Stimulated activated CD4-positive, alpha-beta T cell treated with anti-CD3 and anti-CD28 coated beads, TNF-alpha, amount 100 ng/mL, for 4 hours (primary cell): ENCODE data around the gene RYR3.

Experiments used
- DNase-seq, 3 experiments: peaks; one replicate each; pipeline ENCODE4 v3.0.0-alpha.2; 2020; ENCODE audit warnings: low read depth in 3 of 3

The RYR3 gene

GRCh38 chr15:33872416-33873106, 561.8 kb downstream of the RYR3 start:
- no peak for DNase-seq

- no peak for DNase-seq
These were observed 563.4 kb downstream of the RYR3 start for GRCh38 chr15:33874156-33874555.

DNA sequence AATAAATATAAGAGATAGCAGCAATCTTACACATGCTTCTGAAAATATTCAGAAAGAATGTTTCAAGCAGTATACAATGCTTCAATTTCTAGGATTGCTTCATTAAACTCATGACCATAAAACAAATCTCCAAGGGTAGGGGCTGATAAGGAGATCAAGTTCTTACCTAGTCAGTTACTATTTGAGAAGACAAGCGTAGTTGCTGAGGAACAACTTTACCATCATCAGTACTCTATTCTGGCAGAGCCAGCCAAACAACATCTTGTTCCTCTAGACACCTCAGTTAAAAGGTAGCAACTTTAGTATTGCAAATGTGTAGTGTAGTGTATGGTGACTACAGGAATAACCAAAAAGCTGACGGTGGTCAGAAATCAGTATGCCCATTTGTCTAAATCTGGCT, 572.2 kb downstream of the RYR3 start:
- DNase-seq: no peak

DNA sequence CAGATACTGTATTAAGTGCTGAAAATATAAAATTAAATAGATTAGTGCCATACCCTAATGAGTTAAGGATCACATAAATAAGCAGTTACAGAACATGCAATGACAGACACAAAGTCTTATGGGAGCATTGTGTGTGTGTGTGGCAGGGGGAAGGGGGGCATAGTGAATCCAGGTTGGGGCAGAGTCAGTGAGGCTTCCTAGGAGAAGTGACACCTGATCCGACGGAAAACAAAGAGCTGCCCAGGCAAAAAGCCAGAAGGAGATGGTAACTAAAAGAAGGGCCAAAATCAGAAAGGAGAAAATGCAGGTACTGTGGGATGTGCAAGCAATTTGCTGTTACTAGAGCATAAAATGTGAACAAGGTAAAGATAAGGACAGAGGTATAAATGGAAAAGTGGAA, 577.4 kb downstream of the RYR3 start:
- DNase-seq: no peak

DNA sequence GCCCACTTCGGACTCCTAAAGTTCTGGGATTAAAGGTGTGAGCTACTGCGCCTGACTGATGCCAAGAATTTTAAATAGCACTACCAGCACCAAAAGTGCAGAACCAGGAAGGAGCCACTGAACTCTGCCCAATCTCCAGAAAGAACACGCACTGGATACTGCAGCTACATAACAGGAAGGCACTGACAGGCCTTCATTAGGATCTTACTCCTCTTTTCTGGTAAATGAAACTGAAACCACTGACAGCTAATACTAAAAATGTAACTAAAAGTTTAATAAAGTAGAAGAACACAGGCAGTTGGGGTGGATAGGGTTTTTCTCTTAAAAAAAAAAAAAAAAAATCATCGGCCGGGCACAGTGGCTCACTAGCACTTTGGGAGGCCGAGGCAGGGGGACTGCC, 583.4 kb downstream of the RYR3 start:
- DNase-seq: no peak

DNA sequence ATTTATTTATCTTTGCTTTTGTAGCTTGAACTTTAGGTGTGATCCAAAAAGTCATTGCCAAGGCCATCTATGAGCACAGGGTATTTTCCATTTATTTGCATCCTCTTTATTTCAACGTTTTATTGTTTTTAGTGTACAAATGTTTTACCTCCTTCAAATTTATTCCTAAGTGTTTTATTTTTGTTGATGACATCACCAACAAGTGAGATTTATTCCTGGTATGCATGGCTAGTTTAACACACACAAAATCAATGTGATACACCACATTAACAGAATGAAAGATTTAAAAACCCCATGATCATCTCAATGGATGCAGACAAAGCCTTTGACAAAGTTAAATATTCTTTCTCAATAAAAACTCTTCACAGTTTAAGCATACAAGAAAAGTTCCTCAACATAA, 591.3 kb downstream of the RYR3 start:
- no peak for DNase-seq

GRCh38 chr15:33903661-33904060, 592.9 kb downstream of the RYR3 start:
- DNase-seq: no peak

DNA sequence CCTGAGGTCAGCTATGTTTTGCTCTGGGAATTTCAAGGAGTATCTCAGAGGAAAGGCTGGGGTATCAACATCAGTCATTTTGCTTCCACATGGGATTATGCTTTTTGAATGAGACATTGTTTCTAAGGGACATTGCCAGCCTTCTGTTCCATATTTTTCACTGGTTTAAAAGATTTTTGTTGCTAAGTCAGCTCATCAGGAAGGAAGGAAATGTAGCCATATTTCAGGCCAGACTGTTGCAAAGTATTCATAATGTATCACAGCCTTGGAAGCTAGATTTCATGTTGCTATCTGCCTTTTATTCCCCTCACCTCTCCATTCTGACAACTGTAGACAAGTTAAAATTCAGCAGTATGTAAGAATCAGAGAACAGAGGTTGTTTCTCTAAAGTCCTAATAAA, 596.6 kb downstream of the RYR3 start:
- DNase-seq: no peak

DNA sequence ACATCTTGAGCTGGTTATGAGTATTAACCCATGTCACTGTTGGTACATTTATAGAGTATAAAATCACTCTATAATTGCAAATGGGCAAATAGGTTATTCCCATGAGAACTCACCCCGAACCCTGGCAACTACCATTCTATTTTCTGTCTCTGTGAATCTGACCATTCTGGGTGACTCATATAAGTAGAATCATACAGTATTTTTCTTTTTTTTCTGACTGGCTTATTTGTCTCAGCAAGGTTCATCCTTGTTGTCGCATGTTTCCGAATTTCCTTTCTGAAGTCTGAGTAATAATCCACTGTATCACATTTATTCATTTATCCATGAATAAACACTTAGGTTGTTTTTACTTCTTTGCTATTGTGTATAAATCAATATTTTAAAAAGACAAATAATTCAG, 597.6 kb downstream of the RYR3 start:
- DNase-seq: no peak

DNA sequence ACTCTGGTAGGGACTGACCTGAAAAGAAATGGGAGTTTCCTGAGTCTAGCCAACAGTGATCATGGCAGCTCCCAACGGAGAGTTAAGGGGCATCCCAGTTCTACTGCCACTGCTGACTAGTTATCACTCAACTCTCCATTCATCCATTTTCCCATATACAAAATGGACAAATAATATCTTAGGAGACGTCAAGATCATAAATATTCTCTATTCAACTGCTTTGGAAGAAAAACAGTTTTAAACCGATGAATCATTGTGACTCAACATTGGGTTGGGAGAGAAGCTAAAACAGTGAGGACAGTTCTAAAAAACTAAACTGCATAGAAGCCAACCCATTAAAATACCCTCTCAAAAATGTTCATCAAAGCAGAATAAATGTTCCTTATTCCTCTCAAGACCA, 600.0 kb downstream of the RYR3 start:
- no peak for DNase-seq

- DNase-seq: no peak
These were observed 601.6 kb downstream of the RYR3 start for GRCh38 chr15:33912326-33912725.

GRCh38 chr15:33913459-33913858, 602.7 kb downstream of the RYR3 start:
- DNase-seq: no peak
